Fibroblast of gingiva (primary cell): ENCODE measurements around the gene TAS2R8.
"Not testable (repeated sequence)": the region's sequence is repeated elsewhere in the genome, so short reads cannot be mapped to it uniquely, and the experiment has no call there.

Source experiments
- DNase-seq: peaks from one replicate; pipeline ENCODE4 v3.0.0-alpha.2; 2011; ENCODE audit warnings: low read depth

TAS2R8 gene, protein sequence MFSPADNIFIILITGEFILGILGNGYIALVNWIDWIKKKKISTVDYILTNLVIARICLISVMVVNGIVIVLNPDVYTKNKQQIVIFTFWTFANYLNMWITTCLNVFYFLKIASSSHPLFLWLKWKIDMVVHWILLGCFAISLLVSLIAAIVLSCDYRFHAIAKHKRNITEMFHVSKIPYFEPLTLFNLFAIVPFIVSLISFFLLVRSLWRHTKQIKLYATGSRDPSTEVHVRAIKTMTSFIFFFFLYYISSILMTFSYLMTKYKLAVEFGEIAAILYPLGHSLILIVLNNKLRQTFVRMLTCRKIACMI

GRCh38 chr12:10807186-10807585 lies at the start of gene TAS2R8:
Gene TAS2R8 (minus strand): TSS chr12:10807286. CDS start chr12:10806980, 306 bp downstream.
- no peak for DNase-seq

- DNase-seq: no peak
These were observed 48.7 kb upstream of the TAS2R8 start for GRCh38 chr12:10855807-10856206.

- no peak for DNase-seq
These were observed 46.7 kb upstream of the TAS2R8 start for GRCh38 chr12:10853776-10854175.

- no peak for DNase-seq
These were observed 44.3 kb upstream of the TAS2R8 start for GRCh38 chr12:10851243-10851858.

DNA sequence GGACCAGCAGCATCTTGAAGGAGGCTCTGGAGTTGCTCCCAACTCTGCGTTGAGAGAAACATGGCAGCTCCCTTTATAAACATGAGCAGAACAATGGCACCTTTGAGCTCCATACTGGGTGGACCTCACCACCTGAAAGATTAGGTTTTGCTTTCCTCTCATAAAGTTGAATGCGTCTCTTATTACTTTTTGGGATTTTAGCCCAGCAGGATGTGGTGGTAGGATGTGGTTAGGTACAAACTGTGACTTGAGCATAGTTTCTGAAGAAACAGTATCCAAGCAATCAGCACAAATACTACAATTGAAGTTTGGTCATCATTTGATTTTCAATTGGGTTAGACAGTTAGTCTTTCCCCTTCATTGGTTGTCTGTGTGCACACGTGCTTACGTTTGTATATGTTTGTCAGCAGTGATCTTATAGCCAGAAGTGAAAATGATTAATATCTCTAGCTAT lies 42.4 kb upstream of the TAS2R8 start, which contains the start of gene PRR4:
Gene PRR4 (minus strand): TSS at position 51 of the 454 bp plus-strand sequence. CDS start 38 bp downstream, at position 13.
- DNase-seq: no peak

DNA sequence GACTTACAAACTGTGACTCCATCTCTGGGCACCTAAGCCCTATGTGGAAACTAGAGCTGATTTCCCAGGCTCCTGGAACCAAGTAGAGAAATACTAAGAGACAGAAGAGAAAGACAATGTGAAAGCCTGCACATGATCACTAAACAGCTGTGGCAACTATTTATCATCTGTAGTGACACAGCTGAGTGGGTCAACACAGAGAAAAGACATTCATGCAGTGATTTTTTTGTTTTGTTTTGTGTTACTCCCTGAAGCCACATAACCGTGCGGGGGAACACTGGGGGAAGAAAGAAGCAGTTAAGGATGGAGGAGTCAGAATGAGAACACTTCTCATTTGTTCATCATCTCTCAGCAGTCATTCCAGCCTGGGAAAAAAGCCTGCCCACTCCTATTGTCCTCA lies 40.7 kb upstream of the TAS2R8 start:
- DNase-seq: no peak

- no peak for DNase-seq
These were observed 35.8 kb upstream of the TAS2R8 start for GRCh38 chr12:10842862-10843261.

- no peak for DNase-seq
These were observed 31.4 kb upstream of the TAS2R8 start for GRCh38 chr12:10838461-10838860.

DNA sequence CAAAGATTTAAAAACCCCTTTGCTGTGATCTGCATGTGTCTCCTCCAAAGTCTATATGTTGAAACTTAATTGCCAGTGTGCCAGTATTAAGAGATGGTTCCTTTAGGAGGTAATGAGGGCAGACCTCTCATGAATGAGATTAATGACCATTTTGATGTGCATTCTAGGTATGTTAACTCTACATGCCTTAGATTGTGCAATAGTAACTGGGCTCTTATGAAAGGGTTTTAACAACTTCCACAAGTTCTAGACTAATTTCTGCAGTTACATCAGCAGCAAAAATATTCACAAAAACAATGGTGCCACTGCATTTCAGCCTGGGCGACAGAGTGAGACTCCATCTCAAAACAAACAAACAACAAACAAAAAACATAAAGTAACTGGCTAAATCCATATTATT lies 22.9 kb upstream of the TAS2R8 start:
- DNase-seq: no peak

- no peak for DNase-seq
These were observed 19.2 kb upstream of the TAS2R8 start, which contains the start of gene TAS2R10 for GRCh38 chr12:10826258-10826657. Gene TAS2R10 (minus strand): TSS chr12:10826358. CDS start chr12:10826269, 89 bp downstream.

- DNase-seq: no peak
These were observed 17.9 kb upstream of the TAS2R8 start for GRCh38 chr12:10824957-10825356.

DNA sequence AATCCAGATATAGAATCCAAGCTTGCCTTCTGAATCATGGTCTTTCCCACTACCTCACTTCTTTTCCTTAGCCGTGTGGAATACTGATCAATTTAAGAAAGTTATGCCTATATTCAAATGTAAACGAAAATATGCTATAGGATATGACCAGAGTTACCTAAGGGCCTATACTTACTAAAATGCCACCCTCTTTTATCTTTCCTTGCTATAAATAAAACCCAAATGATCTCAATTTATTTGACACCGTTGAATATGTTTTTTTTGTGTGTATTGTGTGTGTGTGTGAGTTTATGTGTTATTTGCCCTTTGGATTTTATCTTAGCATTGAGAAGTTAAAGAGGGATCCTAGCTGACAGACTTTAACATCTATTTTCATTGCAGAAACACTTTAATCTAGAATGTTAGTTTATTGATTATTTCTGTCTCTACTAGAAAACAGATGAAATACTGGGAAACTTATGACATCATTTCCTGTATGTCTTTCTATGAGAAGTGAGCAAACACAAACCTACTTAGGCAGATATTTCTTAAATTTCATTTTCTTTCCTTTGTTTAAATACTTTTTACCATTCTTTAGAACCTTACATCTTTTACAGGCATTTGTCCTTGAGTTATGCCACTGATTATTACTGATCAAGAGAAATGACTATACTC lies 4.9 kb upstream of the TAS2R8 start:
- no peak for DNase-seq

- DNase-seq: no peak
These were observed 3.0 kb upstream of the TAS2R8 start, which contains the start of gene TAS2R9 for GRCh38 chr12:10810068-10810467. Gene TAS2R9 (minus strand): TSS chr12:10810168. CDS start chr12:10810075, 93 bp downstream.

- DNase-seq: no peak
These were observed 4.5 kb downstream of the TAS2R8 start, which contains the start of gene TAS2R7 for GRCh38 chr12:10802587-10802986. Gene TAS2R7 (minus strand): TSS chr12:10802627. CDS start chr12:10802570, 57 bp downstream.

DNA sequence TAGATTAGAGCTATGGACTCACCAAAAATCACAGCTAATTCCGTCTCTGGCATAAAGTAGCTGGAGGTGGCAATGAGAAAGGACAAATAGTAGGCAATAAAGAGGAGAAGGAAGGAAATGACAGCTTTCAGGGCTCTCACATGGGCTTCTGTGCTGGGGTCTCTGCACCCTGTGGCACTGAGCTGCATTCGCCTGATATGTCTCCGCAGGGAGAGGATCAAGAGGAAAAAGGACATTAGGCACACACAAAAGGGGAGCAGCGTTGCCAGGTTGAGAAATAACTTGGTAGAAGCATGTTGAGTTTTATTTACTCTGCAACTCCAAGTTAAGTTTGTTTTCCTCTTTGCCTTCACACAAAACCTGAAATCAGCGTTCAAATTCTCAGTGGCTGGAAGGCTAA lies 5.3 kb downstream of the TAS2R8 start:
- no peak for DNase-seq

- DNase-seq: no peak
These were observed 12.9 kb downstream of the TAS2R8 start for GRCh38 chr12:10794222-10794621.

GRCh38 chr12:10791769-10792168 lies 15.3 kb downstream of the TAS2R8 start:
- not testable (repeated sequence) for DNase-seq

DNA sequence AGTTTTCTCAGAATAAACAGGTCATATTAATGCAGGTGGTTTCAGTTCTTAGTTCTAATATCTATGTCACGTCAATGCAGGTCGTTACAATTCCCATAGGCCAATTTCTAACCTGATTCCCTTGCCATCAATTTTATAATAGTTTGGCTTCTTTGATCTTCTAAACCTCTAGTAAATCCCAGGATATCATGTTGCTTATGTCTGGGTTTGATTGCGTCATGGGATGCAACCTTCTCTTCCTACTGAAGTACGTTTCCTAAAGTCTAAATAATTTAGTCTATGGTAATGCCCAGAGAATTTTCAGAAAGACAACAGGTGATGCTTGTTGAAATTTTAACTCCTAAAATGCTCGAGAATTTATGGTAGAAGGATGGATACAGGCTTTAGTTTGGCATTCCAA lies 23.8 kb downstream of the TAS2R8 start:
- DNase-seq: no peak

DNA sequence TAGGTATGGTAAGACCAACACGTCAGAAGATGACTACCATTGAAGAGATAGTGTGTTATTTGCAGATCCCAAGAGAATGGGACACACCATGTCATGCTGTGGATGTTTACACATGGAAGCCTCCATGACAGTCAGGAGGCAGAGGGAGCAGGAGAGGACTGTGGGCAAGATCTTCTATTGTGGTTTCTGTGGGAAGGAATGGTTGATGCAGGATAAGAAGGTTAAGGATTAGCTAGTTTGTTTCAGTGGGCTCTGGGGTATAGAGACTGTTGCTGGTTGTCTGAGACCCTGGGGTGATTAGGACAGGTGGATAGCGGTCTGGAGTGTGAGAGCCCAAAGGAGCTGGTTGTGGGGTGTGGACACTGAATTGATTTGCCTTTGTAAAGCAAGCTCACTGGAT lies 28.0 kb downstream of the TAS2R8 start:
- DNase-seq: no peak

- DNase-seq: peak; percentile 29
These were observed 35.9 kb downstream of the TAS2R8 start for GRCh38 chr12:10771132-10771733.

DNA sequence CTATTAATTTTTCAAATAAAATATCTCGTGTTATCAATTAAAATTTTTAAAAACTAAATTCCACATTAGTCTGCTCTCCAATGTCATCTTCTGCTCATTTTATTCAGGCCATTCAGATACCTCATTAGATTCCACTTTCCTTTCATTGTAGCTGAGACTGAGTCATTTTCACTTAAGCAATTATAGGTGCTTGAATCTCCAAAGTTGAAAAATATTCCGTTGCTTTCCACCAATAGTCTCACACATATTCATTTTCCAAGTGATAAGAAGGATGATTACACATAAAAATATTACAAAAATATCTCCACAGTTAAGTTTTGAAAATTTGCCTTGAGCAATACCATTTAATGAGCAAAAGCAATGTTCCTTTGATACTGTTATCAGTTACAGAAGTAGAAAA lies 47.4 kb downstream of the TAS2R8 start:
- DNase-seq: no peak

GRCh38 chr12:10756194-10756593 lies 50.9 kb downstream of the TAS2R8 start:
- DNase-seq: no peak
